ENCODE results near the gene HNRNPD.

- TF ChIP-seq, protein P1, sequence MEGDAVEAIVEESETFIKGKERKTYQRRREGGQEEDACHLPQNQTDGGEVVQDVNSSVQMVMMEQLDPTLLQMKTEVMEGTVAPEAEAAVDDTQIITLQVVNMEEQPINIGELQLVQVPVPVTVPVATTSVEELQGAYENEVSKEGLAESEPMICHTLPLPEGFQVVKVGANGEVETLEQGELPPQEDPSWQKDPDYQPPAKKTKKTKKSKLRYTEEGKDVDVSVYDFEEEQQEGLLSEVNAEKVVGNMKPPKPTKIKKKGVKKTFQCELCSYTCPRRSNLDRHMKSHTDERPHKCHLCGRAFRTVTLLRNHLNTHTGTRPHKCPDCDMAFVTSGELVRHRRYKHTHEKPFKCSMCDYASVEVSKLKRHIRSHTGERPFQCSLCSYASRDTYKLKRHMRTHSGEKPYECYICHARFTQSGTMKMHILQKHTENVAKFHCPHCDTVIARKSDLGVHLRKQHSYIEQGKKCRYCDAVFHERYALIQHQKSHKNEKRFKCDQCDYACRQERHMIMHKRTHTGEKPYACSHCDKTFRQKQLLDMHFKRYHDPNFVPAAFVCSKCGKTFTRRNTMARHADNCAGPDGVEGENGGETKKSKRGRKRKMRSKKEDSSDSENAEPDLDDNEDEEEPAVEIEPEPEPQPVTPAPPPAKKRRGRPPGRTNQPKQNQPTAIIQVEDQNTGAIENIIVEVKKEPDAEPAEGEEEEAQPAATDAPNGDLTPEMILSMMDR (IDR thresholded peaks at IDR 0.05), result no peak
- TF ChIP-seq REST (IDR thresholded peaks at IDR 0.05), result peak; percentile 21; the same call in 1 of the 2 replicates
- no peak for TF ChIP-seq HES2 (IDR thresholded peaks at IDR 0.05)
- TF ChIP-seq SREBF2 (IDR thresholded peaks at IDR 0.05), result no peak
- no peak for TF ChIP-seq CEBPB (IDR thresholded peaks at IDR 0.05)
- TF ChIP-seq, protein P2, sequence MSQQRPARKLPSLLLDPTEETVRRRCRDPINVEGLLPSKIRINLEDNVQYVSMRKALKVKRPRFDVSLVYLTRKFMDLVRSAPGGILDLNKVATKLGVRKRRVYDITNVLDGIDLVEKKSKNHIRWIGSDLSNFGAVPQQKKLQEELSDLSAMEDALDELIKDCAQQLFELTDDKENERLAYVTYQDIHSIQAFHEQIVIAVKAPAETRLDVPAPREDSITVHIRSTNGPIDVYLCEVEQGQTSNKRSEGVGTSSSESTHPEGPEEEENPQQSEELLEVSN (IDR thresholded peaks at IDR 0.05; ENCODE audit: borderline replicate concordance, low read depth), result no peak
- TF ChIP-seq HDAC2 (IDR thresholded peaks at IDR 0.05), result no peak
- no peak for TF ChIP-seq FOSL2 (IDR thresholded peaks at IDR 0.05)
- no peak for TF ChIP-seq FOSL2 (CRISPR knock-in tag; IDR thresholded peaks at IDR 0.05)
- no peak for TF ChIP-seq RCOR1 (IDR thresholded peaks at IDR 0.05; ENCODE audit: low read depth, low read length)
Measured at GRCh38 chr4:82421796-82422560, 48.2 kb upstream of the HNRNPD start.

Data from A549 (cell line).